Measurements from ENCODE around the gene DPT. TPM values are rescaled to one million over a fixed set of nuclear protein-coding genes. Genes with fewer than 3 reads are reported as not detected.

The DPT gene
- total RNA-seq, 2 experiments from 2014 or later = not detected

GRCh38 chr1:168729405-168729802 lies 398 bp upstream of the DPT start:
- H3K27ac Mint-ChIP-seq = no peak overlapping the region
- no peak for DNase-seq
- Histone ChIP-seq H3K27ac (ENCODE audit: low read depth in 1 of 2, low read length in 2 of 2) (no peak overlapping the region), H3K9me3 (ENCODE audit: control insufficient read depth in 1 of 2, insufficient read depth in 1 of 2, low read length in 2 of 2) (no peaks in the 10 kb centered on the region), H3K27me3 (ENCODE audit: control insufficient read depth in 1 of 2, insufficient read depth in 2 of 2, low read length in 2 of 2) (no peaks in the 10 kb centered on the region), H3K36me3 (ENCODE audit: insufficient read depth, low read length) (no peaks in the 10 kb centered on the region), H3K4me3 (ENCODE audit: low read length) (no peak overlapping the region), H3K4me1 (ENCODE audit: insufficient read depth, low read length) (no peaks in the 10 kb centered on the region)
- intact Hi-C loops (cut with DNase I, micrococcal nuclease) = no loop called here
- no peaks in the 10 kb centered on the region for H3K27me3 Mint-ChIP-seq
- no peak for ATAC-seq (ENCODE audit: poor library complexity)
- no peak for TF ChIP-seq CTCF (IDR thresholded peaks at IDR 0.05)
- no peaks in the 10 kb centered on the region for H3K36me3 Mint-ChIP-seq (ENCODE audit: low read depth)
- H3K9me3 Mint-ChIP-seq = no peaks in the 10 kb centered on the region
- H3K4me1 Mint-ChIP-seq (ENCODE audit: low read depth) = no peaks in the 10 kb centered on the region
- ChIA-PET POLR2A (no interaction called here), CTCF (no interaction called here)
- H3K4me3 Mint-ChIP-seq = no peak overlapping the region

- Histone ChIP-seq H3K36me3 (ENCODE audit: insufficient read depth, low read length) (no peaks in the 10 kb centered on the region), H3K9me3 (ENCODE audit: control insufficient read depth in 1 of 2, insufficient read depth in 1 of 2, low read length in 2 of 2) (no peaks in the 10 kb centered on the region), H3K27ac (ENCODE audit: low read depth in 1 of 2, low read length in 2 of 2) (no peak overlapping the region), H3K27me3 (ENCODE audit: control insufficient read depth in 1 of 2, insufficient read depth in 2 of 2, low read length in 2 of 2) (no peaks in the 10 kb centered on the region), H3K4me1 (ENCODE audit: insufficient read depth, low read length) (no peaks in the 10 kb centered on the region), H3K4me3 (ENCODE audit: low read length) (no peak overlapping the region)
- ChIA-PET CTCF (no interaction called here), POLR2A (no interaction called here)
- DNase-seq (no peak), ATAC-seq (ENCODE audit: poor library complexity) (no peak)
- Mint-ChIP-seq H3K4me3 (no peak overlapping the region), H3K27ac (no peak overlapping the region), H3K4me1 (ENCODE audit: low read depth) (no peaks in the 10 kb centered on the region), H3K9me3 (no peaks in the 10 kb centered on the region), H3K27me3 (peaks cover 6% of the 10 kb centered on the region), H3K36me3 (ENCODE audit: low read depth) (no peaks in the 10 kb centered on the region)
- no peak for TF ChIP-seq CTCF (IDR thresholded peaks at IDR 0.05)
- intact Hi-C loops (cut with DNase I, micrococcal nuclease) = no loop called here
These were observed 2.3 kb downstream of the DPT start for GRCh38 chr1:168726719-168727118.

GRCh38 chr1:168726281-168726680 lies 2.7 kb downstream of the DPT start:
- no peak for TF ChIP-seq CTCF (IDR thresholded peaks at IDR 0.05)
- Histone ChIP-seq H3K27me3 (ENCODE audit: control insufficient read depth in 1 of 2, insufficient read depth in 2 of 2, low read length in 2 of 2) (no peaks in the 10 kb centered on the region), H3K4me1 (ENCODE audit: insufficient read depth, low read length) (no peaks in the 10 kb centered on the region), H3K27ac (ENCODE audit: low read depth in 1 of 2, low read length in 2 of 2) (no peak overlapping the region), H3K4me3 (ENCODE audit: low read length) (no peak overlapping the region), H3K36me3 (ENCODE audit: insufficient read depth, low read length) (no peaks in the 10 kb centered on the region), H3K9me3 (ENCODE audit: control insufficient read depth in 1 of 2, insufficient read depth in 1 of 2, low read length in 2 of 2) (no peaks in the 10 kb centered on the region)
- CTCF ChIA-PET = no interaction called here
- H3K9me3 Mint-ChIP-seq = no peaks in the 10 kb centered on the region
- peaks cover 6% of the 10 kb centered on the region for H3K27me3 Mint-ChIP-seq
- H3K4me1 Mint-ChIP-seq (ENCODE audit: low read depth) = no peaks in the 10 kb centered on the region
- H3K36me3 Mint-ChIP-seq (ENCODE audit: low read depth) = no peaks in the 10 kb centered on the region
- DNase-seq (no peak), ATAC-seq (ENCODE audit: poor library complexity) (no peak)
- intact Hi-C loops (cut with DNase I, micrococcal nuclease) = no loop called here
- H3K27ac Mint-ChIP-seq = no peak overlapping the region
- no peak overlapping the region for H3K4me3 Mint-ChIP-seq
- POLR2A ChIA-PET = no interaction called here
